ENCODE results near the gene ADCY6.

Gene ADCY6

DNA sequence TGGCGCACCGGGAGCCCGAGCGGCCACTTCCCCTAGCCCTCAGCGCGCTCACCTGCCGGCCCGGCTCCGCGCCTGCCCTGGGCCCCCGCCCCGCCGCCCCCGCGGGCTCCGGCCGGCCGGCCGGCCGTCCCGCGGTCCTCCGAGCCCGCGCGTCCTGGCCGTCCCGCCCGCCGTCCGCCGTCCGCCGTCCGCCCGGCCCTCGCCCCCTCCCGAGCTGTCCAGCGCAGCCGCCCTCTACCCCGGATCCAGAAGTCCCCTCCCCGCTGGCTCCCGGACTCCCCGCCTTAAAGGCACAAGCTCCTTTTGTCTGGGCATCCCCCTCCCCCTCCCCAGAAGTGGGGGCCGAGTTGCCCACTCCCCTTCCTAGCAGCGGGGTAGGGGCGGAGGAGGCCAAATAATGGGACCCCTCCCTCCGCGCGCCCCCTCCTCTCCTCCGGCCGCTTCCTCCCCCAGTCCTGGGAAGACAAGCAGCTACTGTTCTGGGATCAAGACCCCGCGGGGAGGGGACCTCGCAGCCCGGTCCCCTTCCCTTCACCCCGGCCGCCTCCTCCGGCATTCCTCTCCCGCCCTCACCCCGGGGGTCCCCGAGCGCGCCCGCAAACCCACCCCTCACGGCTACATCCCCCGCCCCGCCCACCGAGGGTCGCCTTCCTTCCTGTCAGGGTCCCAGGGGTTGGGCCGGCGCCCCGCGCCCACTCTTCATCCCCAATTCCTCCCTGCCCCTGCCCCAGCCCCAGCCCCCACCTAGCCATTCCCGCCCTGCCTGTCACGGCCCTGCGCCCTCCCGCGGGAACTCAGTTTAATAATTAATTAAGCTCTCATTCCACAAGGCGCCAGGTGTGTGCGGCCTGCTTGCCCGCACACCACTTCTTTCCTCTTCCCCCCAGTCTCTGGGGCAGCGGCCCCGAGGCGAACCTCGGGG, at the start of gene ADCY6:
ADCY6 (minus strand) TSS at position 236 of the 922 bp plus-strand sequence. CDS start 5,655 bp downstream, outside the sequence.
- peak; percentile 31 for DNase-seq

DNA sequence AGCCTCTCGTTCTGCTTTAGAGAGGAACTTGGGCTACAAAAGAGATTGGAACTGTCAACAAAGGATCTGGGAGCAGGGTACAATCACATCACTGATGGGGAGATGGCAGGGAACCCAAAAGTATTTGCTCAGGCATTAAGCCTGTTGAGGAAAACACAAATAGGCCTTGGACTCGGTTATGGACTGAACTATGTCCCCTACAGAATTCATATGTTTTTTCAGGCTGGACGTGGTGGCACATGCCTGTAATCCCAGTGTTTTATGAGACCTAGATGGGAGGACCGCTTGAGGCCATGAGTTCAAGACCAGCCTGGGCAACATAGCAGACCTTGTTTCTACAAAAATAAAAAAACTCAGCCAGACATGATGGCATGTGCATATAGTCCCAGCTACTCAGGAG, 49.2 kb upstream of the ADCY6 start:
- DNase-seq = no peak

GRCh38 chr12:48832321-48833060, 43.6 kb upstream of the ADCY6 start:
- no peak for DNase-seq

DNA sequence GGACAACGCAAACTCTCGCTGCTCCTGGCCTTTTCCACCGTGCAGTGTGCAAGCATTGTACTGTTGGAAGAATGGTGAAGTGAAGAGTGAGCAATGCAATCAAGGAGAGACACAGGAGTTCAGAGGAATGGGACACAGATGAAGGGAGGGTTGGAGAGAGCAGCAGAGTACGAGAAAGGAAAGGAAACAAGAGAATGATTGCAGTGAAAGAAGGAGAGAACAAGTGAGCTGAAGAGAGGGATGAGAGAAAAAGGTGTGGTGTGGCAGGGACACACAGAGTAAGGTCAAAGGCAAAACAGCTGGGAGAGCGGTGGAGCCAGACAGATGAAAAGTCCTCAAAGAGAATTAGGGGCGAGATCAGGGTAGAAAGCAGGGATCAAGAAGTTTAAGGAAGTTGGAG, 42.4 kb upstream of the ADCY6 start:
- no peak for DNase-seq

DNA sequence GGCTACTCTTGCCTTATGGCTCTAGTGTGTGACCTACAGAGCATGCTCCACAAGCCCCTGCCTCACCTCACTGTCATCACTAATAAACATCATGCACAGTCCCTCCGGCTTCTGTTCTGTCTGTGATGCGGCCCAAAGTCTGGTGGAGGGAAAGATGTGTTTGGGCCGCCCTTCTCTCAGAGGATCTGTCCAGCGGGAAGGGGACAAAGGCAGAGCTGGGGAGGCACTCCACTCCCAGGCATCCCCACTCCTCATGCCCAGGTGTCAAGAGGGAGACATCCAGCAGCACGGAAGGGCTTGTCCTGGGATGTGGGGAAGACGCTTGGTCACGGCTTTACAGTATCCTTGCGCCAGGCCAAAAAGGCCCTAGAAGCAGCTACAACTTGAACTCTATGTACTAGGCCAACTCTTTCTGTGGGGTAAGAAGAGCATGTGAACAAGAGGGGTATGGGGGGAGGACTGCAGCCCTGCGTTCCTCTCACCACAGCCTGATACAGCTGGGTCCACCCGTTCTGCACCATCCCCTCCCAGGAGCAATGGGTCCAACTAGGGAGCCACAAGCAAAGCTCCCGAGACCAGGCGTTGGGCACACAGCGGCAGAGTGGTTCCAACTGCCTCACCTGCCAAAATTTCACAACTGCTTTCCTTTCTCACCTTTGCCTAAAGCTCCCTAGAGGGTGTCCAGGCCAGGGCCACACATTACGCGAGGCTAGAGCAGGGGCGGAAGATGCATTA, 40.1 kb upstream of the ADCY6 start:
- DNase-seq = no peak

GRCh38 chr12:48828293-48828692, 39.4 kb upstream of the ADCY6 start:
- no peak for DNase-seq

DNA sequence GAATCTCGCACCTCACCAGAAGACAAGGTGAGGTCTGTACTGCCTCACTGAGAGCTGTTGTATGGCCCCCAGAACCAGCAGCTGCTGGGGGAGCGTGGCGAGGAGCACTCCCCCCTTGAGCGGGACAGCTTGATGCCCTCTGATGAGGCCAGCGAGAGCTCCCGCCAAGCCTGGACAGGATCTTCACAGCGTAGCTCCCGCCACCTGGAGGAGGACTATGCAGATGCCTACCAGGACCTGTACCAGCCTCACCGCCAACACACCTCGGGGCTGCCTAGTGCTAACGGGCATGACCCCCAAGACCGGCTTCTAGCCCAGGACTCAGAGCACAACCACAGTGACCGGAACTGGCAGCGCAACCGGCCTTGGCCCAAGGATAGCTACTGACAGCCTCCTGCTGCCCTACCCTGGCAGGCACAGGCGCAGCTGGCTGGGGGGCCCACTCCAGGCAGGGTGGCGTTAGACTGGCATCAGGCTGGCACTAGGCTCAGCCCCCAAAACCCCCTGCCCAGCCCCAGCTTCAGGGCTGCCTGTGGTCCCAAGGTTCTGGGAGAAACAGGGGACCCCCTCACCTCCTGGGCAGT, 38.7 kb upstream of the ADCY6 start:
- DNase-seq = no peak

GRCh38 chr12:48827026-48827425, 38.1 kb upstream of the ADCY6 start:
- no peak for DNase-seq

DNA sequence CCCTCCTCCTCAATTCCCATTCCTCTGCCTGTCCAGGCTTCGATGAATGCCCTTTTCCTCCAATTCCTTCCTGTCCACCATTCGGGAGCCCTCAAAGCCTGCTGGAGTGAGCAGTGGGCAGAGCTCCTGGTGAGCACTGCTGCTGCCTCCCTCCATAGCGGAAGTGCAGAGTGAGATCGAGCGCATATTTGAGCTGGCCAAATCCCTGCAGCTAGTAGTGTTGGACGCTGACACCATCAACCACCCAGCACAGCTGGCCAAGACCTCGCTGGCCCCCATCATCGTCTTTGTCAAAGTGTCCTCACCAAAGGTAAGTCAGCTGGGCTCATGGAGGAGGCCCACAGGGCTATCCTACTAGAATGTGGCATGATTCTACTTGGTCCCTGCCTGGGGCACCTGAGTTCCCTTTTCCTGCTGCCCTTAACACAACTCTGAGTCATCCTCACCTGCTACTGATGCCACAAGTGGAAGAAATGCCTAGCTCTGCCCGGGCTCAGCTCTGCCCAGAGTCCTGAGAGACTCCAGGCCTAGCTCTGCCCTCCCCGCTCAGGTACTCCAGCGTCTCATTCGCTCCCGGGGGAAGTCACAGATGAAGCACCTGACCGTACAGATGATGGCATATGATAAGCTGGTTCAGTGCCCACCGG, 37.4 kb upstream of the ADCY6 start:
- DNase-seq = no peak

DNA sequence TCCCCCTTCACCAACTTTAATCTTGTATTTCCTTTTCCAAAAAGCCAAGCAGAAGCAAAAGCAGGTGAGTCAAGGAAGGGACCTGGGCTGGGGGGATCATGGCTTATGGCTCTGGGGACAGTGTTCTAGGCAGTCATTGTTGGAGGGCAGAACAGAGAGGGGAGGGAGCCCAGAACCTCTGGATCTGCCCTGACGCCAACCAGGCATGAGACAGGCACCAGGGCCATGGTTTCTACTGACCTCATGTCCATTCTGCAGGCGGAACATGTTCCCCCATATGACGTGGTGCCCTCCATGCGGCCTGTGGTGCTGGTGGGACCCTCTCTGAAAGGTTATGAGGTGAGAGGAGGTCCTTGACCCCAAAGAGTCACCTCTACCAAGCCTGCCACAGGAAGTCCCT, 36.0 kb upstream of the ADCY6 start:
- no peak for DNase-seq

GRCh38 chr12:48824112-48824511, 35.2 kb upstream of the ADCY6 start:
- DNase-seq = no peak

DNA sequence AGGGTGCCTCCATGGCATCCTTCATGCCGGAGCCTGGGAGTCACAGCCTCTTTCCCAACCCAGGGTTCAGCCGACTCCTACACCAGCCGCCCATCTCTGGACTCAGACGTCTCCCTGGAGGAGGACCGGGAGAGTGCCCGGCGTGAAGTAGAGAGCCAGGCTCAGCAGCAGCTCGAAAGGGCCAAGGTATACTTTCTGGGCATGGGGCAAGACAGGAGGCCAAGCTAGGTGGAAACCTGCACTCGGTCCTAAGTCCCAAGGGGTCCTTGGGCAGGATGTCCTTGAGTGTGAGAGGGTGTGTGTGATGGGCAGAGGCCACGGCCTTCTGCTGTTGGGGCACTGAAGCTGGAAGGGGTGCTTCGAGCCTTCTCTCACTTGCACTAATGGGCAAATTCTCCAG, 34.4 kb upstream of the ADCY6 start:
- DNase-seq = no peak

GRCh38 chr12:48822711-48823110, 33.8 kb upstream of the ADCY6 start:
- no peak for DNase-seq

DNA sequence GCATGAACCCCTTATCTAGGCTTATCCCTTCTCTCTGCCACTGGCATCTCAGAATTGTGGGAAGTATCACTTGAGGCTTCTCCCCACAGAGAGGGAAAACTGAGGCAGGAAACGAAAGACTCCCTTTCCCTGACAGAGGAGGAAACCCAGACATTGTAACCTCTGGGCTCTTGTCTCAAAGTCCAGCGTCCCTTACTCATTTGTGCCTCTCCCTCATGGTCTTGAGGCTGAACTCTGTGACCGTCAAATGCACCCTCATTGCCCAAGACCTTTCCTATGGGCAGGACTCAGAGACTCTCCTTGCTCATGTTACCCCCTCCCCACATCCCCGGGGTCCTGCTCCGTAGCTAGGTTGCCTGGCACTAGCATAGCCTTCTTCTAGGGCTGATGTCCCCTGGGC, 33.2 kb upstream of the ADCY6 start:
- DNase-seq = no peak

DNA sequence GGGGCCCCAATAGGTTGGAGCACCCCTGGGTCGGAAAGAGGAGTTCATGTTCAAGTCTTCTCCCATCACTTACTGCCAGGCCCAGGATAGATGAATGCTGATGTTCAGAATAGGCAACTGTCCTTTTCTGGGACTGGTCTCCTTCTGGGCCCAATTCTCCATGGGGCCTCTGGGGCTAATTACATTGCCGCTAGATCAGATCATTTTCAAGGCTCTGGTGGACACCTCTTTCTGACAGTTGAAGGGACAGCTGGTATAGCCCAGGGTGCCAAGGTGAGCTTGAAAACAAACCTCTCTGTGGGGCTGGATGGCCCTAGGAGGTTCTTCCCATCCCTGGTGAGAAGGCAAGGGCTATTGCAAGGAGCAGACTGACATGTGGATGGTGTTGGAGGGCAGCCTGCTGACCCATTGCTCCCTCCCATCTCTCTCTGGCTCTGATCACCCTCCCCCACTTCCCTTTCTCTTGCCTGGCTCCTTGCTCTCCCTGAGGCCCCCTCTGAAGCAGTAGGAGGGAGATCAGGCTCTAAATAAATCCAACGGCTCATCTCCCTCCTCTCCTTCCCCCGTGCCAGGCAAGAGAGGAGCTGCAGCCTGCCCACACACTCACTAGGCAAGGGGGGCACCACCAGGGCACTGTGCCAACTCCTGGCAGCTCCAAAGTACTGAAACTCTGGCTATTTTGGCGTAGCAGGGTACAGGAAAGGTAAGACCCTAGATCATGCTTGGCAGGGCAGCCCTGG, 31.3 kb upstream of the ADCY6 start:
- no peak for DNase-seq

- DNase-seq = peak; percentile 40
Measured at GRCh38 chr12:48818831-48819590, 30.1 kb upstream of the ADCY6 start.

DNA sequence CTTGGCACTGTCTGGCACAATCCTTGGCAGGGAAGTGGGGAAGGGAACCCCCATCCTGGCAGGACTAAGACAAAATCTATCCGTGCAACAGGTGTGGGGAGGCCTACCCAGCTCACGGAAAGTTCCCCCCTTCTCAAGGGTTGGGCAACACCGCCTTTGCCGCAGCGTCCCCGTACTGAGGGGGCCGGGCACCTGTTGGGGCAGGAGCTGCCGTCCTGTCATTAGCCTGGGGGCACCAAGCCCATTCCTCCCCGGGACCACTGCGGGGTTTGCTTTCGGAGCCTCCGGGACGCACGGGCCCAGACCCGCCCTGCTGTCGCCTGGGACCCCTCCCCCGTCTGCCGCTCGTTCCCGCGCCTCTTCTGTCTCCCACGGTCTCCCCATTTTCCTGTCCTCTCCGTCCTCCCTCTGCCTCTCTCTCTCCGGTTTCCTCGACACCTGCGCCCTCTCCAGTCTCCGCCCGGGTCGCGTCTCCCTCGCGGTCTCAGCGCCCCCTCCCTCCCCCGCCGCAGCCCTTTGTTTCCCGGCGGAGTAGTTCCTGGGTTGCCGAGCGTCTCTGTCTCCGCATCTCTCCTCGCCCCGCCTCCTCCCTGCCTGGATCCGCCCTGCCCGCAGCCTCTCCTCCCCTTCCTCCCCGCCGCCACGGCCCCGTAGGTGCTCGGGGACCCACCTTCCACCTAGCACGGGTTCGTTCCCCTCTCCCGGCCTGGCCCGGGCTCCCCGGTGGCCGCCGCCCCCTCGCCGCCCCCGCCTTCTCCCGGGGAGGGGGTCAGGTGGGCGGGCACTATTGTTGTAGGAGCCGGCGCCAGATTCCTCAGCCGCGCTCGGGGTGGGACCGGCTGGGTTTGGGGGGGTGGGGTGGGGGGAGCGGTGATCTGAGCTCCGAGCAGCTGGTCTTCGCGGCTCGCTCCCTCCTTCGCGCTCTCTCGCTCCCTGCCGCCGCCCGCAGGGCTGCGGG, 29.3 kb upstream of the ADCY6 start, which contains the start of gene CACNB3:
CACNB3 (plus strand) TSS at position 624 of the 958 bp plus-strand sequence. CDS start 434 bp downstream, outside the sequence.
- peak; percentile 87 for DNase-seq

- no peak for DNase-seq
Measured at GRCh38 chr12:48816143-48816854, 27.4 kb upstream of the ADCY6 start.

Measured in stimulated activated CD4-positive, alpha-beta T cell treated with anti-CD3 and anti-CD28 coated beads, Interleukin-15, amount 100 ng/mL, for 24 hours (primary cell).